HepG2 (cell line): ENCODE results near the gene GRAMD2A. TPM values are rescaled to one million over a fixed set of nuclear protein-coding genes. Genes with fewer than 3 reads are reported as not detected.

ENCODE experiments used
- ATAC-seq: fragments of 200-7000 bp; cut with Tn5 transposase; 3 replicates; pipeline ENCODE4 v1.9.1; 2020; ENCODE audit warnings: mild to moderate bottlenecking, moderate library complexity
- BruUV-seq: library from RNA; stranded (reverse); fragments of 400-500 nt; replicated peaks from 2 replicates; lab custom pipeline; 2021; lab: Mats Ljungman, UMichigan
- CTCF ChIA-PET: fragments of 300-600 bp; formaldehyde crosslinking; extraction: SDS; loops from one replicate; lab custom pipeline; 2021; ENCODE audit warnings: low total read pairs, inconsistent platforms, low intra/inter-chr PET ratio; lab: Yijun Ruan, JAX
- POLR2A ChIA-PET: fragments of 350-600 bp; sonication (Branson Sonifier 250); formaldehyde crosslinking; loops from one replicate; lab custom pipeline; 2020; ENCODE audit warnings: antibody characterized with exemption, inconsistent platforms; lab: Yijun Ruan, JAX
- DNase-seq: peaks from one replicate; pipeline ENCODE4 v3.0.0-alpha.2; 2015; ENCODE audit warnings: low spot score
- FAIRE-seq: peaks from 3 replicates; lab custom pipeline; 2011; peaks lifted over from hg19 to GRCh38; lab: Jason Lieb, UNC
- H2AFZ ChIP-seq: one replicate; pipeline ENCODE4 v1.6.1; 2011; ENCODE audit warnings: low read length, inconsistent platforms
- H3K27ac ChIP-seq: fragments of 300-600 bp; 3 replicates; pipeline ENCODE4 v1.8.0; 2011; ENCODE audit warnings: mixed run types, mild to moderate bottlenecking, mixed read lengths, low read length, inconsistent platforms; ENCODE audit not compliant: insufficient read depth; ENCODE audit errors: extremely low read length
- H3K27me3 ChIP-seq, 2 experiments: fragments of 200-600 bp in 1 of 2; 2 replicates in 1 of 2; 3 replicates in 1 of 2; pipeline versions ENCODE4 v1.6.0 to v1.8.0; 2011; ENCODE audit warnings: low read length in 2 of 2, mild to moderate bottlenecking in 2 of 2, moderate library complexity in 2 of 2, inconsistent platforms in 1 of 2; ENCODE audit not compliant: insufficient read depth in 2 of 2, control insufficient read depth in 1 of 2
- H3K36me3 ChIP-seq, 2 experiments: fragments of 200-600 bp in 1 of 2; replicated peaks in 1 of 2; 2 replicates in 1 of 2; 3 replicates in 1 of 2; pipeline versions ENCODE4 v1.5.1 to v1.8.0; 2011; ENCODE audit warnings: low read length in 2 of 2, inconsistent platforms in 1 of 2; ENCODE audit not compliant: insufficient read depth in 2 of 2, control insufficient read depth in 1 of 2
- H3K4me1 ChIP-seq: 2 replicates; pipeline ENCODE4 v1.5.1; 2012; ENCODE audit warnings: low read length, inconsistent platforms; ENCODE audit not compliant: insufficient read depth
- H3K4me2 ChIP-seq: 2 replicates; pipeline ENCODE4 v1.6.0; 2011; ENCODE audit warnings: low read depth, low read length, inconsistent platforms
- H3K4me3 ChIP-seq, 3 experiments: fragments of 200-600 bp in 1 of 3; sonication (generic), shearing (Covaris generic) in 1 of 3; replicated peaks in 1 of 3; 2 replicates each; pipeline ENCODE4 v1.5.1; 2011 to 2016; ENCODE audit warnings: low read length in 3 of 3, inconsistent platforms in 2 of 3, low read depth in 2 of 3, mild to moderate bottlenecking in 2 of 3, control low read depth in 1 of 3, mixed read lengths in 1 of 3; ENCODE audit not compliant: insufficient read depth in 1 of 3
- H3K79me2 ChIP-seq: one replicate; pipeline ENCODE4 v1.6.1; 2011; ENCODE audit warnings: low read length, inconsistent platforms; ENCODE audit not compliant: insufficient read depth
- H3K9ac ChIP-seq: 2 replicates; pipeline ENCODE4 v1.6.0; 2011; ENCODE audit warnings: mild to moderate bottlenecking, low read depth, low read length, inconsistent platforms; ENCODE audit not compliant: insufficient read depth
- H3K9me3 ChIP-seq: 2 replicates; pipeline ENCODE4 v1.5.1; 2012; ENCODE audit warnings: mild to moderate bottlenecking, low read length
- H4K20me1 ChIP-seq: 2 replicates; pipeline ENCODE4 v1.6.0; 2011; ENCODE audit warnings: inconsistent platforms, mild to moderate bottlenecking, low read length, moderate library complexity; ENCODE audit not compliant: insufficient read depth
- ATF1 ChIP-seq: IDR thresholded peaks from 2 replicates; pipeline ENCODE4 v1.6.1; 2016; ENCODE audit warnings: mild to moderate bottlenecking, control low read depth
- CENPBD1 ChIP-seq: sonication (generic); formaldehyde crosslinking; IDR thresholded peaks from 2 replicates; pipeline ENCODE4 v1.8.0; 2022; ENCODE audit warnings: missing genetic modification reagents, low read depth, mild to moderate bottlenecking, borderline replicate concordance
- EZH2 ChIP-seq: conservative IDR thresholded peaks from 2 replicates; pipeline ENCODE4 v1.6.1; 2012; ENCODE audit warnings: mild to moderate bottlenecking, low read depth, low read length, moderate library complexity
- HNF4A ChIP-seq: sonication (generic); formaldehyde crosslinking; IDR thresholded peaks from 2 replicates; pipeline ENCODE4 v1.4.0; 2020; ENCODE audit warnings: missing genetic modification reagents
- IRX3 ChIP-seq: sonication (generic); formaldehyde crosslinking; IDR thresholded peaks from 2 replicates; pipeline ENCODE4 v1.8.1; 2023; ENCODE audit warnings: mild to moderate bottlenecking, low read depth, missing genetic modification reagents, borderline replicate concordance
- KLF6 ChIP-seq: IDR thresholded peaks from 2 replicates; pipeline ENCODE4 v1.8.0; 2016; ENCODE audit warnings: missing biosample characterization, missing genetic modification reagents
- RARG ChIP-seq: sonication (generic); formaldehyde crosslinking; IDR thresholded peaks from 2 replicates; pipeline ENCODE4 v1.4.0; 2020; ENCODE audit warnings: low read depth, mild to moderate bottlenecking, missing genetic modification reagents
- ZNF460 ChIP-seq: sonication (generic); formaldehyde crosslinking; IDR thresholded peaks from 2 replicates; pipeline ENCODE4 v1.5.1; 2020; ENCODE audit warnings: missing genetic modification reagents, mild to moderate bottlenecking, borderline replicate concordance
- ZNF761 ChIP-seq: sonication (generic); formaldehyde crosslinking; conservative IDR thresholded peaks from 2 replicates; pipeline ENCODE4 v1.4.0; 2020; ENCODE audit warnings: mild to moderate bottlenecking, missing genetic modification reagents
- WGBS: methylation state at CpG from one replicate; pipeline ENCODE4 v1.1.6; 2017; ENCODE audit warnings: low lambda C conversion rate; 5-methylcytosine and 5-hydroxymethylcytosine counted together
- in situ Hi-C: cut with HindIII; loops from 2 replicates; pipeline ENCODE4 v1.10.0; 2017; ENCODE audit warnings: low pct_unique_long_range_greater_than_20kb; ENCODE audit not compliant: extremely low pct_ligation_motif_present
- intact Hi-C: fragments of 100-400 bp; cut with micrococcal nuclease; formaldehyde crosslinking; loops from one replicate; pipeline ENCODE4 v1.10.0; 2022; ENCODE audit not compliant: unreplicated experiment
- polyA plus RNA-seq, 8 experiments: library from polyadenylated mRNA; depleted of rRNA in 3 of 8; stranded (reverse) in 7 of 8; unstranded in 1 of 8; fragments of >200 nt; fragmentation: Illumina TruSeq in 4 of 8; extraction: Trizol in 4 of 8; gene quantifications; 2 replicates each; pipeline versions ENCODE4 v1.2.1 to v1.2.3, GENCODE V29; 2011 to 2016; ENCODE audit warnings: low read depth in 4 of 8, missing spikeins in 1 of 8, mixed read lengths in 1 of 8; ENCODE audit not compliant: insufficient read depth in 1 of 8
- total RNA-seq, 5 experiments: library from RNA; depleted of rRNA; stranded (reverse); fragments of >200 nt; fragmentation: Illumina TruSeq; extraction: Trizol; gene quantifications; 2 replicates each; pipeline ENCODE4 v1.2.3, GENCODE V29; 2016; ENCODE audit warnings: low read depth in 1 of 5
- TF ChIP-seq, protein P1 (sequence below): sonication (generic); formaldehyde crosslinking; IDR thresholded peaks from 2 replicates; pipeline ENCODE4 v1.5.1; 2020; ENCODE audit warnings: missing genetic modification reagents, mild to moderate bottlenecking, borderline replicate concordance
- TF ChIP-seq, protein P2 (sequence below): sonication (generic); formaldehyde crosslinking; IDR thresholded peaks from 2 replicates; pipeline ENCODE4 v1.4.0; 2020; ENCODE audit warnings: mild to moderate bottlenecking, missing genetic modification reagents

The GRAMD2A gene
- total and polyA plus RNA-seq, 2 of the 13 experiments (the other 11 are each of a cell fraction or from before 2014, with no cell fraction given) = 0.04 TPM; not detected in 1

DNA sequence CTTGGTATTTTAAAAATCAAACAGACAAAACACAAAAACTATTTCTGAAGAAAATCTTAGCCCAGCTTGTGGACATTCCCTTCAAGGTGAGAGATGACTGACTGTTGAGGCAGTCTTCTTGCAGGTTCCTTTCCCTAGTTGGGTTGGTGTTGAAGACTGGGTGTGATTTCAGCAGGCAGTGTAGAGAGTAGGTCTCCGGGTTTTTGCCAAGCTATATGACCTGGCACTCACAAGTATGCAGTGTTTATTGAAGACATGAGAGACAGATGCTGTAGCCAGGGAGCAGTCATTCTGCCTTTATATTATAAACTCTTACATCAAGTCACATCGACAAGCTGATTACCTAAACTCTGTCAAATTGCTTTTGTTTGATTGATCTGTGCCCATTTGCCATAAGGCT, 61.9 kb downstream of the GRAMD2A start:
- Histone ChIP-seq H3K4me3 (no peak overlapping the region), H3K27ac (no peak overlapping the region), H3K4me1 (peaks cover 7% of the 10 kb centered on the region; the same call in 1 of the 2 replicates), H2AFZ (no peak overlapping the region), H3K9ac (no peak overlapping the region), H3K79me2 (no peaks in the 10 kb centered on the region), H3K4me2 (no peak overlapping the region), H3K27me3 (no peaks in the 10 kb centered on the region), H3K9me3 (no peaks in the 10 kb centered on the region), H3K36me3 (no peaks in the 10 kb centered on the region), H4K20me1 (no peaks in the 10 kb centered on the region)
- in situ Hi-C loops = no loop called here
- ATAC-seq (no peak), DNase-seq (no peak), FAIRE-seq (no peak)
- no peak for TF ChIP-seq ZNF460 (CRISPR knock-in tag)
- no peak for TF ChIP-seq CENPBD1 (CRISPR knock-in tag)
- TF ChIP-seq, protein P1, sequence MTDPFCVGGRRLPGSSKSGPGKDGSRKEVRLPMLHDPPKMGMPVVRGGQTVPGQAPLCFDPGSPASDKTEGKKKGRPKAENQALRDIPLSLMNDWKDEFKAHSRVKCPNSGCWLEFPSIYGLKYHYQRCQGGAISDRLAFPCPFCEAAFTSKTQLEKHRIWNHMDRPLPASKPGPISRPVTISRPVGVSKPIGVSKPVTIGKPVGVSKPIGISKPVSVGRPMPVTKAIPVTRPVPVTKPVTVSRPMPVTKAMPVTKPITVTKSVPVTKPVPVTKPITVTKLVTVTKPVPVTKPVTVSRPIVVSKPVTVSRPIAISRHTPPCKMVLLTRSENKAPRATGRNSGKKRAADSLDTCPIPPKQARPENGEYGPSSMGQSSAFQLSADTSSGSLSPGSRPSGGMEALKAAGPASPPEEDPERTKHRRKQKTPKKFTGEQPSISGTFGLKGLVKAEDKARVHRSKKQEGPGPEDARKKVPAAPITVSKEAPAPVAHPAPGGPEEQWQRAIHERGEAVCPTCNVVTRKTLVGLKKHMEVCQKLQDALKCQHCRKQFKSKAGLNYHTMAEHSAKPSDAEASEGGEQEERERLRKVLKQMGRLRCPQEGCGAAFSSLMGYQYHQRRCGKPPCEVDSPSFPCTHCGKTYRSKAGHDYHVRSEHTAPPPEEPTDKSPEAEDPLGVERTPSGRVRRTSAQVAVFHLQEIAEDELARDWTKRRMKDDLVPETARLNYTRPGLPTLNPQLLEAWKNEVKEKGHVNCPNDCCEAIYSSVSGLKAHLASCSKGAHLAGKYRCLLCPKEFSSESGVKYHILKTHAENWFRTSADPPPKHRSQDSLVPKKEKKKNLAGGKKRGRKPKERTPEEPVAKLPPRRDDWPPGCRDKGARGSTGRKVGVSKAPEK (CRISPR knock-in tag) = no peak
- no peak for TF ChIP-seq ZNF761 (CRISPR knock-in tag)
- TF ChIP-seq KLF6 (CRISPR knock-in tag) = no peak
- TF ChIP-seq, protein P2, sequence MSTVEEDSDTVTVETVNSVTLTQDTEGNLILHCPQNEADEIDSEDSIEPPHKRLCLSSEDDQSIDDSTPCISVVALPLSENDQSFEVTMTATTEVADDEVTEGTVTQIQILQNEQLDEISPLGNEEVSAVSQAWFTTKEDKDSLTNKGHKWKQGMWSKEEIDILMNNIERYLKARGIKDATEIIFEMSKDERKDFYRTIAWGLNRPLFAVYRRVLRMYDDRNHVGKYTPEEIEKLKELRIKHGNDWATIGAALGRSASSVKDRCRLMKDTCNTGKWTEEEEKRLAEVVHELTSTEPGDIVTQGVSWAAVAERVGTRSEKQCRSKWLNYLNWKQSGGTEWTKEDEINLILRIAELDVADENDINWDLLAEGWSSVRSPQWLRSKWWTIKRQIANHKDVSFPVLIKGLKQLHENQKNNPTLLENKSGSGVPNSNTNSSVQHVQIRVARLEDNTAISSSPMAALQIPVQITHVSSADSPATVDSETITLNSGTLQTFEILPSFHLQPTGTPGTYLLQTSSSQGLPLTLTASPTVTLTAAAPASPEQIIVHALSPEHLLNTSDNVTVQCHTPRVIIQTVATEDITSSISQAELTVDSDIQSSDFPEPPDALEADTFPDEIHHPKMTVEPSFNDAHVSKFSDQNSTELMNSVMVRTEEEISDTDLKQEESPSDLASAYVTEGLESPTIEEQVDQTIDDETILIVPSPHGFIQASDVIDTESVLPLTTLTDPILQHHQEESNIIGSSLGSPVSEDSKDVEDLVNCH = no peak
- no peak for TF ChIP-seq HNF4A
- no peak for TF ChIP-seq RARG (CRISPR knock-in tag)
- TF ChIP-seq ATF1 (CRISPR knock-in tag) = no peak
- no peak for TF ChIP-seq EZH2
- no peak for TF ChIP-seq IRX3 (CRISPR knock-in tag)
- BruUV-seq = no TSS peak
- intact Hi-C loops = no loop called here
- ChIA-PET CTCF (no interaction called here), POLR2A (no interaction called here)
- 2% methylated on average over 2 of the region's 2 CpGs for WGBS
